Calu3 (cell line): Measurements from ENCODE around the gene RCOR1. TPM values are rescaled to one million over a fixed set of nuclear protein-coding genes. Genes with fewer than 3 reads are reported as not detected.
"Not testable (repeated sequence)": the region's sequence is repeated elsewhere in the genome, so short reads cannot be mapped to it uniquely, and the experiment has no call there.

ENCODE experiments used
- BruUV-seq: library from RNA; stranded (reverse); fragments of 400-500 nt; replicated peaks from 2 replicates; lab custom pipeline; 2021; lab: Mats Ljungman, UMichigan
- CTCF ChIA-PET: fragments of 300-600 bp; sonication (Branson Sonifier 250); formaldehyde crosslinking; loops from one replicate; lab custom pipeline; 2022; ENCODE audit warnings: antibody characterized with exemption; lab: Charles Lee
- DNase-seq: peaks from one replicate; pipeline ENCODE4 v3.0.0; 2022
- H3K27ac Mint-ChIP-seq: one replicate; pipeline ENCODE4 v1.8.0; 2022; ENCODE audit warnings: mixed read lengths; ENCODE audit not compliant: unreplicated experiment
- H3K27me3 Mint-ChIP-seq: one replicate; pipeline ENCODE4 v1.8.0; 2022; ENCODE audit warnings: mixed read lengths; ENCODE audit not compliant: unreplicated experiment
- H3K36me3 Mint-ChIP-seq: one replicate; pipeline ENCODE4 v1.8.0; 2022; ENCODE audit warnings: mild to moderate bottlenecking, moderate library complexity, mixed read lengths; ENCODE audit not compliant: insufficient read depth, unreplicated experiment
- H3K4me1 Mint-ChIP-seq: one replicate; pipeline ENCODE4 v1.8.0; 2022; ENCODE audit warnings: mild to moderate bottlenecking, low read depth, mixed read lengths; ENCODE audit not compliant: unreplicated experiment
- H3K4me3 Mint-ChIP-seq: one replicate; pipeline ENCODE4 v1.8.0; 2022; ENCODE audit warnings: mild to moderate bottlenecking, low read depth, moderate library complexity, mixed read lengths; ENCODE audit not compliant: unreplicated experiment
- H3K9me3 Mint-ChIP-seq: one replicate; pipeline ENCODE4 v1.8.0; 2022; ENCODE audit warnings: low read depth, mixed read lengths; ENCODE audit not compliant: unreplicated experiment
- intact Hi-C: fragments of 100-400 bp; cut with micrococcal nuclease; formaldehyde crosslinking; loops from one replicate; pipeline ENCODE4 v1.10.0; 2022; ENCODE audit not compliant: unreplicated experiment
- total RNA-seq: library from RNA; stranded (reverse); gene quantifications from 2 replicates; pipeline ENCODE4 v1.2.3, GENCODE V29; 2022
- TF ChIP-seq, protein P1 (sequence below): fragments of 200-600 bp; IDR thresholded peaks from one replicate; pipeline ENCODE4 v1.8.0; 2022; ENCODE audit warnings: antibody characterized with exemption; ENCODE audit not compliant: unreplicated experiment

The RCOR1 gene
- total RNA-seq, 1 experiment from 2014 or later, result 28.6 TPM

- Mint-ChIP-seq H3K27ac (no peak overlapping the region), H3K27me3 (no peaks in the 10 kb centered on the region), H3K4me1 (peaks cover 11% of the 10 kb centered on the region), H3K9me3 (no peaks in the 10 kb centered on the region), H3K36me3 (no peaks in the 10 kb centered on the region), H3K4me3 (no peak overlapping the region)
- CTCF ChIA-PET, result no interaction called here
- no peak for DNase-seq
- no TSS peak for BruUV-seq
- TF ChIP-seq, protein P1, sequence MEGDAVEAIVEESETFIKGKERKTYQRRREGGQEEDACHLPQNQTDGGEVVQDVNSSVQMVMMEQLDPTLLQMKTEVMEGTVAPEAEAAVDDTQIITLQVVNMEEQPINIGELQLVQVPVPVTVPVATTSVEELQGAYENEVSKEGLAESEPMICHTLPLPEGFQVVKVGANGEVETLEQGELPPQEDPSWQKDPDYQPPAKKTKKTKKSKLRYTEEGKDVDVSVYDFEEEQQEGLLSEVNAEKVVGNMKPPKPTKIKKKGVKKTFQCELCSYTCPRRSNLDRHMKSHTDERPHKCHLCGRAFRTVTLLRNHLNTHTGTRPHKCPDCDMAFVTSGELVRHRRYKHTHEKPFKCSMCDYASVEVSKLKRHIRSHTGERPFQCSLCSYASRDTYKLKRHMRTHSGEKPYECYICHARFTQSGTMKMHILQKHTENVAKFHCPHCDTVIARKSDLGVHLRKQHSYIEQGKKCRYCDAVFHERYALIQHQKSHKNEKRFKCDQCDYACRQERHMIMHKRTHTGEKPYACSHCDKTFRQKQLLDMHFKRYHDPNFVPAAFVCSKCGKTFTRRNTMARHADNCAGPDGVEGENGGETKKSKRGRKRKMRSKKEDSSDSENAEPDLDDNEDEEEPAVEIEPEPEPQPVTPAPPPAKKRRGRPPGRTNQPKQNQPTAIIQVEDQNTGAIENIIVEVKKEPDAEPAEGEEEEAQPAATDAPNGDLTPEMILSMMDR, result no peak
- intact Hi-C loops, result no loop called here
Observed at GRCh38 chr14:102570334-102570995, 22.0 kb upstream of the RCOR1 start.

DNA sequence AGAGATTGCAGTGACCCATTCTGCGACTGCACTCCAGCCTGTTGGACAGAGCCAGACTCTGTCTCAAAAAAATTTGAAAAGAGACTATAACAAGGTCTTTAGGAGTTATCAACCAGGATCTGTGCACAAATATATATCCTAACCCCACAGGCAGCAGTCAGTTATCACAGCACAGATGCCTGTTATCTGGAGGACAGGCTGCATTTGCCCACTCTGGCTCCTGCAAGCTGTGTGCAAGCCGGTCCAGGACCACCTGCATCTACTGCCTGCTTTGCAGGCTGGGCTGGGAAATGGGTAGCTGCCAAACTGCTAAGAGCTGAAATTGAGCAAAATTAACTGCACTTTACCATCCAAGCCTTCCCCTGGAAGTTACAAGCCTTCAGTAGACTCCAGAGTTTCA, 21.4 kb upstream of the RCOR1 start:
- Mint-ChIP-seq H3K4me3 (no peak overlapping the region), H3K36me3 (no peaks in the 10 kb centered on the region), H3K27me3 (no peaks in the 10 kb centered on the region), H3K4me1 (peaks cover 11% of the 10 kb centered on the region), H3K9me3 (no peaks in the 10 kb centered on the region), H3K27ac (no peak overlapping the region)
- BruUV-seq, result no TSS peak
- TF ChIP-seq, protein P1, result no peak
- DNase-seq, result no peak
- intact Hi-C loops, result no loop called here
- CTCF ChIA-PET, result no interaction called here

- no TSS peak for BruUV-seq
- H3K36me3 Mint-ChIP-seq, result no peaks in the 10 kb centered on the region
Observed at GRCh38 chr14:102571478-102572042, 20.9 kb upstream of the RCOR1 start.

GRCh38 chr14:102573161-102573560, 19.3 kb upstream of the RCOR1 start:
- H3K9me3 Mint-ChIP-seq, DNase-seq, H3K4me3 Mint-ChIP-seq, H3K36me3 Mint-ChIP-seq, H3K27me3 Mint-ChIP-seq, intact Hi-C loops, H3K4me1 Mint-ChIP-seq, H3K27ac Mint-ChIP-seq, BruUV-seq: not testable (repeated sequence)
- CTCF ChIA-PET, result interaction anchor here (0.7 to 1.0 kb wide), 2 partner anchors 21 to 530 kb away, joined by 4 to 9 read pairs; no protein-coding TSS in a partner anchor

More at GRCh38 chr14:102571478-102572042, 20.9 kb upstream of the RCOR1 start:
- H3K4me3 Mint-ChIP-seq, result no peak overlapping the region
- no peak for DNase-seq
- TF ChIP-seq, protein P1, result no peak
- no peak overlapping the region for H3K27ac Mint-ChIP-seq
- H3K4me1 Mint-ChIP-seq, result peaks cover 11% of the 10 kb centered on the region
- no peaks in the 10 kb centered on the region for H3K9me3 Mint-ChIP-seq
- no peaks in the 10 kb centered on the region for H3K27me3 Mint-ChIP-seq
- CTCF ChIA-PET, result interaction anchor here (0.7 kb wide), 1 partner anchor 114 kb away, joined by 5 read pairs; no protein-coding TSS in a partner anchor
- intact Hi-C loops, result no loop called here

DNA sequence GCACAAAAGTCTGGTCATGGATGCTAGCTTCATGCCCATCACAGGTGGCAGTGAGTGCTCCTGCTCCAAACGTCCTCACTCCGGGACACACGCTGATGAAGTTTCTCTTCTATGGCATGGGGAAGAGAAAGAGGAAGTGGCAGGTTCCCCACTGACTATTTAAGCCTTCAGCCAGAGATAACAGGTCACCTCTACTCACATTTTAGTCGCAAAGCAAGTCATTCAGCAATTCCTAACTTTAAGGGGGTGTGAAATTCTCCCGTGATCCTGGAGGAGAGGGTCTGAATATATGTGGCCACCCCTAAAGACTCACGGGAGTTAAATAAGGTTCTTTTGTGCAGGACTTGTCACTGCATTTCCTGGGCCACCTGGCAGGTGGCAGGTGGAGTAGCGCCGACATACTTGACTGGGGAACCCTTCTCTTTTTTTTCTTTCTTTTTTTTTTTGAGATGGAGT, 18.8 kb upstream of the RCOR1 start:
- no peaks in the 10 kb centered on the region for H3K27me3 Mint-ChIP-seq
- no peaks in the 10 kb centered on the region for H3K36me3 Mint-ChIP-seq

More for the DNA sequence above, 18.8 kb upstream of the RCOR1 start:
- Mint-ChIP-seq H3K9me3 (no peaks in the 10 kb centered on the region), H3K4me3 (no peak overlapping the region), H3K27ac (no peak overlapping the region), H3K4me1 (no peaks in the 10 kb centered on the region)
- TF ChIP-seq, protein P1, result no peak
- CTCF ChIA-PET, result interaction anchor here (1.0 kb wide), 1 partner anchor 20 kb away, joined by 4 read pairs; no protein-coding TSS in a partner anchor
- BruUV-seq, result no TSS peak
- DNase-seq, result no peak
- intact Hi-C loops, result no loop called here
